NCI-H2081 treated with DMSO at 0.1 percent for 48 hours (cell line): ENCODE results near the gene SLC37A1.

Source experiments
- DNase-seq: peaks from one replicate; lab custom pipeline; 2025; lab: John Stamatoyannopoulos, UW

Gene SLC37A1

DNA sequence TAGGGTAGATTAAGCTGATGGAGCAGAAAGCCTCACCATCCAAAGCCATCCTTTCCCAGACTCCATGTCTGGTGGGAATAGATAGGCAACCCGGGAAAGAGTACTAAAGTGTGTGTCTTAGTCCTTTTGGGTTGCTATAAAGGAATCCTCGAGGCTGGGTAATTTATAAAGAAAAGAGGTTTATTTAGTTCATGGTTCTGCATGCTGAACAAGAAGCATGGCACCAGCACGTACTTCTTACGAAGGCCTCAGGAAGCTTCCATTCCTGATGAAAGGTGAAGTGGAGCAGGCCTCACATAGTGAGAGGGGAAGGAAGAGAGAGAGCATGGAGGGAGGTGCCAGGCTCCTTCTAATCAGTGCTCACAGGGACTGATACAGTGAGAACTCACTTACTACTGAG, 6.2 kb upstream of the SLC37A1 start:
- DNase-seq: no peak

DNA sequence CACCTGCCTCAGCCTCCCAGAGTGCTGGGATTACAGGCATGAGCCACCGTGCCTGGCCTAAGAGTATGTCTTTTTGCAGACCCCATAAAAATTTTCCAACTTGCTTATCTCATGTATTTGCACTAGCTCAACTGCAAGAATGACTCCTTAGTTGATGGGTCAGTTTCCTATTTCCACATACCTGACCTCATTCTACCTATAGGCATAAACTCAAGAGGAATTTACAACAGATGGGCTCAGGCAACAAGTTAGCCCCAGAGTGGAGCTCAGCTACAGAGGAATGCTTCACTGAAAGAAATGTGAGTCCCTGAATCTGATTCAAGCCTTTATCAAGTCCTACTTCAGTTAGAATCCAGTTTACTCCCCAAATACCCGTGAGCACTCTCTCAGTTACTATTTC, 5.3 kb upstream of the SLC37A1 start:
- DNase-seq: no peak

DNA sequence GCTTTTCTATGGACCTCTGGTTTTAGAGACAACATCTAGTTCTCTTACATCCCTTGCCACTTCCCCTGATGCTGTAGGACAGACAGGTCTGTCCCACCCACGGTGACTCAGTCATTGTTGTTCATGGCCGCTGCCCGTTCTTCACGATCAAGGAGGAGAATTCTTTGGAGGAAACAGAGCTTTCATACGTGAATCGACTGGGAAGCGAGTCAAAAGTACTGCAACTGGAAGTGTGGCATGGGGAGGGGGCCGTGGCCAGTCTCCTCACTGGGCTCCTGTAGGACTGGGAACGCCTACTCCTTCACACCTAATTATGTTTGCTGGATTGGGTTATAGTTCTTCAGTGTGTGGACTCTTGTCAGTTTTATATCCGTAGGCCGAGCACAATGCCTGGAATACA, 4.4 kb upstream of the SLC37A1 start:
- DNase-seq: no peak

- DNase-seq: no peak
Observed at GRCh38 chr21:42512346-42513034, 1.2 kb upstream of the SLC37A1 start.

- DNase-seq: no peak
Observed at GRCh38 chr21:42513985-42514882, 582 bp downstream of the SLC37A1 start.

DNA sequence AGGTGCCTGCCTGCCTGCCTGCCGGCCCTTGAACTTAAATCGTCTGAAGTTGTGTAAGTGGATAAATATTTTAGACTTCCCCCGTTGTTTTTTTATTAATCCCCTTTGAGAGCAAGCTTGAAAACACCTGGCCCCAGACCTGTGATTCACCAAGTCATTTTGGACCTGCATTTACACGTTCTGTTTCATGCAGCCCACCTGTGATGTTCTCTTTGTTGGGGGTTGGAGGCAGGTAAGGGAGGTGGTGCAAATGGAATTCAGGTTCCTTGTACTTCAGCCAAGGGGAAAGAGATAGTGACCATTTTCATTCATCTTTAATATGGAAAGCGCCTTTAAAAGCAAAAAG, 1.2 kb downstream of the SLC37A1 start:
- DNase-seq: no peak

- no peak for DNase-seq
Observed at GRCh38 chr21:42515708-42516502, 2.3 kb downstream of the SLC37A1 start.

- DNase-seq: no peak
Observed at GRCh38 chr21:42518215-42518614, 4.6 kb downstream of the SLC37A1 start.

- DNase-seq: no peak
Observed at GRCh38 chr21:42518626-42519025, 5.0 kb downstream of the SLC37A1 start.

DNA sequence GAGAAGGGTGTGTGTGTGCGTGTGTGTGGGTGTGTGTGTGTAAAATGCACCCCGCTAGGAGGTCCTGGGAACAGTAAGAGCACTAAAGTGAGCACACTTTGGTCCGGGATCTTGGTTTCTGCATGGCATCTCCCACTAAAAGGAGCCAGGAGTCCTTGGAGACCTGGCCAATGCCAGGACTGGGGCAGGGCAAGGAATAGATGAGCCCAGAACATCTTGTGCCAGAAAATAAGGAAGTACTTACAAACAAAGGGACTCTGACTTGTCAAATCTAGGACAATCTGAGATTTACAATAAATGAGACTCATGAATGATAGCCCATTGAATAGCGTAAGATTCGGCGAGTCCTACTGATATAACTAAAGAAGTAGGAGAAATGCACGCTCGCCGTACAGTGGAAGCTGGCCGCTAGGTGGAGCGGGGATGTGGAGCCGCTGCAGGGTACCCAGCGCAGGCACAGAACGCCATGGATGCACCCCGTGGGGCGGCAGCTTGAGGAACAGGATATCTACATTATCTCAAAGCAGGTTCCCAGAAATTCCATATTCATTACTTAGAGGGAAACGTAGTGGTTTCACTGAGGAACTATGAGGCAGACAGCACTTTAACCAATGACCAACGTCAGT, 7.1 kb downstream of the SLC37A1 start:
- DNase-seq: no peak

- DNase-seq: no peak
Observed at GRCh38 chr21:42521384-42521783, 7.7 kb downstream of the SLC37A1 start.

DNA sequence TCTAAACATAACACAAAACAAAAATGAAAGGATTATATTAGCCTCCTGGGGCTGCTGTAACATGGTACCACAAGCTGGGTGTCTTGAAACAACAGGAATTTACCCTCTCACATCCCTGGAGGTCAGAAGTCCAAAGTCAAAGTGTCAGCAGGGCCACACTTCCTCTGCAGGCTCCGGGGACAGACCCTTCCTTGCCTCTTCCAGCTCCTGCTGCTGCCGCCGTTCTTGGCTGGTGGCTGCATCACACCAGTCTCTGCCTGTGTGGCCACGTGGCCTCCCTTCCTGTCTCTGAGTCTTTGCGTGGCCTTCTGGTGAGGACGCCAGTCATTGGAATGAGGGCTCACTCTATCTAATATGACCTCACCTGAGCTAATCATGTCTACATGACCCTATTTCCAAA, 8.2 kb downstream of the SLC37A1 start:
- DNase-seq: no peak

- no peak for DNase-seq
Observed at GRCh38 chr21:42522271-42522670, 8.6 kb downstream of the SLC37A1 start.

DNA sequence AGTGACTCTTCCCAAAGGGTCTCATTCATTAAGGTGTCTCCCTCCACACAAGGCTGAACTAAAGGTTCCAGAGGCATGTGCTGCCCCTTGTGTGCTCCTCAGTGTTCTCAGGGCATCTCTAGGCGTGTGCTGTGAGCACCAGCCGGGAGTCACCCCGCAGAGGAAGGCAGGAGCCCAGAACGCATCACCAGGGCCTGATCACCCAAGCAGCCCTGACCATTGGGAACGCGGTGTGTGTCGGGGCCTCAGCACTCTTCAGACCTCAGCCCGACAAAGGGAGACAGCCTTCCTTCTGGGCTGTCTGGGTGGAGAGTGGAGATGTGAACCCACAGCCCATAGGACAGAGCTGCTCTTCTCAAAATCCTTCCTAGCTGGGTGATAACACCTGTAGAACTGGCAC, 9.1 kb downstream of the SLC37A1 start:
- DNase-seq: no peak

GRCh38 chr21:42523211-42523610, 9.6 kb downstream of the SLC37A1 start:
- no peak for DNase-seq

DNA sequence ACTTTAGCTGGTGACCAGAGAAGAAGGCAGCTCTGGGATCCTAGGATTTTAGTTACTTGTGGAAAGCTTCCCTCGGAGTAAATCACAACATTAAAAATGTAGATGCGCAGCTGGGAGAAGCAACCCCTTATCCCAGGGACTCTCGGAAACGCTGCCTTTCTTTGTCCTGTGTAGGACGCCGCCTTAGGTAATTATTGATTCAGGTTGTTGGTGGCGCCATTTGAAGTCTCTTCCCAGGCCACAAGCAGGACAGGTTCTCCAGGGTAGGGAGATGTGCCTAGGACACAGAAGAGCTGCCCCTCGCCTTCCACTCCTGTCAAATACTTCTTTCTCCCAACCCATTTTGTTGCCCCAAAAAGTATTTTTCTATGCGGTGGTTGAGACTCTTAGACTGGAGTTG, 10.3 kb downstream of the SLC37A1 start:
- DNase-seq: peak; percentile 6

GRCh38 chr21:42524341-42525028, 10.8 kb downstream of the SLC37A1 start:
- peak; percentile 77 for DNase-seq

- peak; percentile 41 for DNase-seq
Observed at GRCh38 chr21:42525029-42525581, 11.5 kb downstream of the SLC37A1 start.

DNA sequence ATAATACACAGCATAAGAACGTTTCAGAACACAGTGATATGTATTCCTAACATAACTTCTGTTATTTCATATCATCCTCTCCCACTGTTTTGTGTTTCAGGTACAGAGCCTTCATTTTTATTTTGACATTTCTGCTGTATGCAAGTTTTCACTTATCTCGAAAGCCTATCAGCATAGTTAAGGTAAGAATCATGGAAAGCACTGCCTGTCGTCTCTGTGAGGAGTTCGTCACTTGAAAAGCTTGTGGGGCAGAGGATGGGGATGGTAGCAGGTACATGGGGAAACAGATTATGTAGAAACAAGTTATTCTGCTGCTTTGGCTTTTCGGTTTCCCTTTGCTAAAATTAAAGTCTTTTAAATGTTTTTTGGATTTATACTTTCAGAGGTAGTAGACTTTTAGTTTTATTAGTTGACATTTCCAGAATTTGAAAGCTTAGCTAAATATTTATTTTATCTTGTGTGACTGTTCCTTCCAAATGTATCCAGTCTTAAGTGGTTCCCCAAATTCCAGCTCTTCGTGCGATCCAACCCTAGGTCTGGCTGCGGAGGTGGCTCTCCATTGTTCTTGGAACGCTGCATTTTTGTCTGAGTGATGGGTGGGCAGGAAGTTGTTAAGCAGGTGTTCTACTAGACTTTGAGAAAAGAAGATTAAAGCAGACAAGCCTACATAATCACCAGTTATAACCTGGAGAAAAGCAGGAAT, 12.2 kb downstream of the SLC37A1 start:
- peak; percentile 13 for DNase-seq

GRCh38 chr21:42526379-42526727, 12.7 kb downstream of the SLC37A1 start:
- no peak for DNase-seq

GRCh38 chr21:42527127-42527488, 13.5 kb downstream of the SLC37A1 start:
- no peak for DNase-seq
